HG03442 (cell line): ENCODE measurements around the gene PRTFDC1.
"Not testable (repeated sequence)": the region's sequence is repeated elsewhere in the genome, so short reads cannot be mapped to it uniquely, and the experiment has no call there.

Experiments used
- ATAC-seq: cut with Tn5 transposase; IDR thresholded peaks from one replicate; pipeline ENCODE4 v1.9.1; 2021; ENCODE audit warnings: mild to moderate bottlenecking, moderate library complexity; ENCODE audit not compliant: unreplicated experiment

The PRTFDC1 gene, protein sequence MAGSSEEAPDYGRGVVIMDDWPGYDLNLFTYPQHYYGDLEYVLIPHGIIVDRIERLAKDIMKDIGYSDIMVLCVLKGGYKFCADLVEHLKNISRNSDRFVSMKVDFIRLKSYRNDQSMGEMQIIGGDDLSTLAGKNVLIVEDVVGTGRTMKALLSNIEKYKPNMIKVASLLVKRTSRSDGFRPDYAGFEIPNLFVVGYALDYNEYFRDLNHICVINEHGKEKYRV

GRCh38 chr10:24952143-24952706 lies at the start of gene PRTFDC1:
Gene PRTFDC1, minus strand, starts transcription at chr10:24952606. Its CDS starts 31 bp downstream, at chr10:24952575.
- ATAC-seq: peak; percentile 27

DNA sequence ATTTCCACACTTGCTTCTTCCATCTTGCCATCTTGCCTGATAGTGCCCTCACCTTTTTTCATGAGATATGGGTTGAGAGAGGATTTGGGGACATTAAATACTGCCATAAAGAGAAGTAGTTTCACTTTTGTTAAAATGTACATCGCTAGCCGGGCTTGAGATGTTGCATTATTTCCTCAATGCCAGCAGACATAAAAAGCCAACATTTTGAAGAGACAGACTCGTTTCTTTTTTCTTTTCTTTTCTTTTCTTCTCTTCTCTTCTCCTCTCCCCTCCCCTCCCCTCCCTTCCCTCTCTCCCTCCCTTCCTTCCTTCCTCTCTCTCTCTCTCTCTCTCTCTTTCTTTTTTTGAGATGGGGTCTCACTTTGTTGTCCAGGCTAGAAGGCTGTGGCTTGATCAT lies 45.6 kb upstream of the PRTFDC1 start:
- ATAC-seq: no peak

DNA sequence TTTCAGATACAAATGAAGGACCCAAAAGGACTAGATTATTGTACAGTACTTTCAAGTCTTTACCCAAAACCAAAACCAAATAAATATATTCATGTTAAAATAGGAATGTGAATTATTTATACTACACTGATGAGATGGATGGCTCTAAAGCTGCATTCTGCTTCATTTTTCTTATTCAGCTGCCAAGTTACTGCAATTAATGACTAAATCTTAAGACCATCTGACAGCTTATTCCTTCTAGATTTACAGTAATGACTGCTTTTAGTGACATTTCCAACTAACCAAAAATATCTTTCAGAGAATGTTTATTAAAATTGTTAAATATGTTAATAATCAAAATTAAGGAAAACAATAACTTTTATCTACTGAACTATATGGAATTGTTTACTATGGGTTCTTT lies 42.7 kb upstream of the PRTFDC1 start:
- no peak for ATAC-seq

DNA sequence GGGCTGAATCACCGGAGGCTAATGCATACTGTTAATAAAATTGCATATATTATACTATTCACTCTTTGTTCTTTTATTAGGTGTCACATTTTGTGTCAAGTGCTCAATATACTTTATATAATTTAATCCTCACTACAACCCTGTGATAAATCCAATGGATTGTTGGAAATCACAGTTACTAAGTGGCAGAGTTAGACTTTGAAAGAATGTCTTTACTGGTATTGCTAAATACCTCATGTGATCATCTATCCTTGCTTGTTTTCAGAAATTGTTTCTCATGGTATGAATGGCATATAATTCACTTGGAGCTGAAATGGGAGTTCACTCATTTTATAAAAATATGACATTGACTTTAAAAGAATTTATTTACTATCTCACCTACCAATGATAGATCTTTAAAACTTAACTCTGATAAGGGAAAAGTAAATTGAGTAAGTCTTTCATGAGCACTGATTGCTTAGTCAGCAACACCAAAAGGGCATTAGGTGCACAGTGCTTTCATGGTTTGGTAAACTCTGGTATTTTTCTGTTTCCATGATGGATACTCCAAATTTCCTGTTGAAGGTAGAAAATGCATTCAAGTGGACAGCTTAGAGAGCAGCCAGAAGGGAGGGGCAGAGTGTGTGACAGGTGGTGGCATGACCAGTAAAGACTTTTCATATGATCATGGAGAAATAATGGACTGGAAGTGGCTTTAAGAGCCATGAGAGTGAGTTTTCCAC lies 41.0 kb upstream of the PRTFDC1 start:
- ATAC-seq: no peak

DNA sequence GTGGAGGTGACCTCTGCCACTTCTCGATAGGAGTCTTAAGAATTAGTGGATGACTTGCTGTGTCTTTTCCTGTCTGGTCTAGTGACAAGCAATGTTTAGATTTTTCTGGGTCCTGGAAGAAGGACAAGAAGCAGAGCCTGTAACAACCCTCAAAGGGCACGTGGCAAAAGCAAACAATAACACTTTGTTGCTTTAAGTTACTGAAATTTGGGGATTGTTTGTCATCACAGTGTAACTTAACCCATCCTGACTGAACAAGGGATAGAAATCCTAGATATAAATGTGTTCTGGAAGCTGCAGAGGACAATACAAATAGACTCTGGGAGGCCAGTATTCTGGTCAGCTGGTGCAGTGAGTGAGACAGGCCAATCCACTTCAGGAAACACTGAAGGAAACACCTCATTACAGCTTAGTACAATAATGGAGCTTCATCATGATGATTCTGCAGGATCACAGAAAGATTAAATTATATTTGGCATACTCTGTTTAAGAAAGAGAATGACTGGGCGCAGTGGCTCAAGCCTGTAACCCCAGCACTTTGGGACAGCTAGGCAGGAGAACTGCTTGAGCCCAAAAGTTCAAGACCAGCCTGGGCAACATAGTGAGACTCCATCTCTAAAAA lies 40.2 kb upstream of the PRTFDC1 start:
- ATAC-seq: no peak

DNA sequence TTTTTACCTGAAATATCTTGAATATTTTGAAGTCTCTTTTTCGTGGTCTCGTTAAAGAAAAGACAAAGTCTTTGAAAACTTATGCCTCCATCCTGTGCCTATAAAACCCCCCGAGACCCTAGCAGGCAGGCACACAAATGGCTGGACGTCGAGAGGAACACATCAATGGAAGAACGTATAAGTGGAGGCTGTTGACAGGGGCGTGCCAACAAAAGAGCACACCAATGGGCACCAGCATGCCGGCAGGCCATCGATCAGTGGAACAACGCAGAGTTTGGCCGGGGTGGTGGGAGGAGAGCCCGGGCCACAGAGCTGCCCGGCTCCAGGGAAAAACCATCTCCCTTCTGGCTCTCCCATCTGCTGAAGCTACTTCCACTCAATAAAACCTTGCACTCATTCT lies 38.9 kb upstream of the PRTFDC1 start:
- ATAC-seq: no peak

- no peak for ATAC-seq
Observed at GRCh38 chr10:24989867-24990266, 37.5 kb upstream of the PRTFDC1 start.

- ATAC-seq: no peak
Observed at GRCh38 chr10:24988831-24989640, 36.6 kb upstream of the PRTFDC1 start.

DNA sequence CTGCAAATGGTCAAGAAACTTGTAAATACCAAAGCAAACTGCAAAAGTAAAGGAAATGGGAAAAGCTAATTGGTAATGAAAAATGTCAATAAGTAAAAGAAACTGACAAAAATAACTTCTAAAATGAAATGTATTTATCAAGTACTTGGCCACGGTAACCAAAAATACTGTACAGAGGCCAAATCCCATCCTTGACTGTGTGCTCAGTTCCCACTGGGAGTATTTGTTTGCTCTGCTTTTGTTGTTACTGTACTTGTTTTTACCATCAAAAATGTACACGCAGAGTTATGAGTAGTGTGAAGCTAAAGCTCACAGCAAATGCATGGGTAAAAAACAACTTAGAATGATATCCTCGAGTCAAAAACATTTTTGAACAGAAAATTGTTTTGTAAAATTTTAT lies 32.5 kb upstream of the PRTFDC1 start:
- no peak for ATAC-seq

DNA sequence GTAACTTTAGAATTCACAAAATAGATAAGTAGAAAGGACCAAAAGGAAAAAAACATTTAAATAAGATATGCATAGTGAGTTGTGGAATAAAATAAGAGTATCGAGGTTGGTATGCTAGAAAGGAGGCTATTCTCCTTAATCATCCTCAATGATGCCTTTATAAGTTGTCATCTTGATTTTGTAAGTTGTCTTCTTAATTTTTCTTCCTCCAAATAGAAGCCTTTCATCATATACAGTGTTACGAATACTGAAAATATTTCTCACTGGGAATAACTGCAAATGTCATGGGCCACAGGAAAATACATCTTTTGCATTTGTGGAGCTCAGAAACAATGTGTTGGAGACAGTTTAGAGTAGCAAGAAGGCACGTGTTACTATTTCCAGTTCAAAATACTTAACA lies 31.5 kb upstream of the PRTFDC1 start:
- no peak for ATAC-seq

- ATAC-seq: no peak
Observed at GRCh38 chr10:24983130-24983529, 30.7 kb upstream of the PRTFDC1 start.

GRCh38 chr10:24982319-24983112 lies 30.1 kb upstream of the PRTFDC1 start:
- peak; percentile 71 for ATAC-seq

DNA sequence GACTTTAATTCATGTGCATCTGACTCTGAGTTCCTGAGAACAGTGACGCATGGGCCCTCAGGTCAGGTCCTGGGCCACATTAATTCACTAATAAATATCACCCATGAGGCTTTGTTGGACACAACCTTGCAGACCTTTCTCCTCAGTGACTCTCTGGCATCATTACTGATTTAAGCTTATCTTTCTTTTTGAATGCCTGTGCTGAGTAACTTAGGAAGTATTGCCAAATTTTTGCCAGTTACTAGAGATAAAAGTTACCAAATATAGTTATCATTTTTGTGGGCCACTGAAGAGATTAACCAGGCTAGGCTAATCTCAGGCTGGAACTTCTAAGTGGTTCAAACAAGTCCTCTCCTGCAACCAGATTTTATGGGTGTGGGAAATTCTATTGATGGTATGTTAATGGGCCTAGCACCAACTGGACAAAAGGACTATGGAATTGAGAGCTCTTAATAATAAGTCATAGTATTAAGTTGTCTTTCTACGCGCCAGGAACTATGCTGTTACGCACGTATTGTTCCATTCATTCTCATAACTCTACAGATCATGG lies 28.8 kb upstream of the PRTFDC1 start:
- ATAC-seq: no peak

DNA sequence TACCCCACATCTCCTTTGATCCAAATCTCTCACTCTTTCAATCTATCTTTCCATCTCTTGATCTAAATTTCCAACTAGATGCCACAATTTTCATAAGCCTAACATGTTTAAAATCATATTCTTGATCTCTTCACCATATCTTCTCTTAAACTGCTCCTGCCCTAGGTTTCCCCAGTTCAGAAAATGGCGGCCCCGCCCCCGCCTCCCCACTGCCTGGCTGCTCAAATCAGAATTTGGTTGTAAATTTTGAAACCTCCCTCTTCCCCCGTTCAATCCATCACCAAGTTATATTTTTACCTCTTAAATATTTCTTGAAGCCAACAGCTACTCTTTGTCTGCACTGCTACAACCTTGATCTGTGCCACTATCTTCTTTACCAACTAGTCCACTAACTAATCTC lies 27.3 kb upstream of the PRTFDC1 start:
- ATAC-seq: no peak

GRCh38 chr10:24974976-24975375 lies 22.6 kb upstream of the PRTFDC1 start:
- ATAC-seq: no peak

- ATAC-seq: no peak
Observed at GRCh38 chr10:24973163-24973562, 20.8 kb upstream of the PRTFDC1 start.

DNA sequence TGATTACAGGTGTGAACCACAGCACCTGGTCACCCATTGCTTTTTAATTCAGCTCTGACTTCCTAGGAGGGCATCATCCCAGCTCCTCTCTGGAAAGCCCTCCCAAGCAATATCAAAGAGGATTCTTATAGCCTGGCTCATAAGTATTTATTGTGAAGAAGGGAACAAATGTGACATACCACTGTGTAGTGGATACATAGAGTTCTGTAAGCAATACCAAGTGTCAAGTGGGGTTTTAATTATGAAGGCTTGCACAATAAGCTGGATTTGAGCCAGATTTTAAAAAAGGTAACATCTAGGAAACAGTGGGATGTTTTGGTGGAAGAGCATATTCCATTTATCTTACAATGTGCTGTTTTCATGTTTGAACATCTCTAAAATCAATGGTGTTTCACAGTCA lies 19.0 kb upstream of the PRTFDC1 start:
- ATAC-seq: no peak

DNA sequence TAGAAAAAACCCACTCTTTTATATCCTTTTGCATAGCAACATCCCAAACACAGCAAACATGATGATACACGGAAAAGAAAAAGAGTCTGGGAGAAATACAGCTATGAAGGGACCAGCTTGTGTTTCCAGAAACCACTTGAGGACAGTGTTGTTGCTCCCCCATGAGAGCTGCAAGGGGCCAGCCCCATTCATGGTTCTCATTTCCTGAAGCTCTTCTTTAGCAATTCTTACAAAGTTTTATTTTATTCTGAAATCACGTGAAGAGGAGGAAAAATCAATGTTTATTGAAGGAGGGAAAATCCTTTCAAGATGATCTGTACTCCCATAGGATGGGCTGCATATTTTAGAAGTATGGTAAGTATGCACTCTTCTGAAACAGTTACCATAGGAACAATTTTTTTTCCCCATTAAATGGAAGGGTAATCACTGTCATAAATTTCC lies 17.5 kb upstream of the PRTFDC1 start:
- ATAC-seq: no peak

GRCh38 chr10:24968951-24969350 lies 16.5 kb upstream of the PRTFDC1 start:
- ATAC-seq: not testable (repeated sequence)

DNA sequence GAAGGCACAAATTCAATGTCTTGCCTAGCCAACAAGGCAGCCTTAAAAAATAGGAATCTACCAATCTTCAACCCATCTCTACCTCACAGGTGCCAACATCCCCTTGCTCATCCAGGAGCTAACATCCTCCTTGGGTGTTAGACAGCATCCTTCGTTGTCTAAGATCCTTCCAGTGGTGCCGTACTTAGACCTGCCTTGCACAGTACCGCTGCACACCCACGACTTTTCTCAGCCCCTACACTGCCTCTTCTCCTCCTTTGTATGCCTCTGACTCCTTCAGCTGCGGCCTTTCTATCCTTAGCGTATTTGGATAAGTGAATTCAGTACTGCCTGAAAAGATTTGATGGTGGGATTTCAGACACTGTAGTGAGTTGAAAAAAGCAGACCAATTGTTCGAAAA lies 15.9 kb upstream of the PRTFDC1 start:
- ATAC-seq: no peak
